ENCODE measurements around the gene OTUD5.
A peak's percentile ranks its signal among the peaks of the same experiment; 100 is the strongest.

Gene OTUD5

GRCh38 chrX:48971249-48972219, 14.1 kb upstream of the OTUD5 start, which contains the start of gene KCND1:
KCND1 (minus strand) TSS chrX:48971844; CDS start chrX:48970271, 1,573 bp downstream.
- no peak for FAIRE-seq

- no peak for FAIRE-seq
Measured at GRCh38 chrX:48969471-48969870, 12.1 kb upstream of the OTUD5 start.

- no peak for FAIRE-seq
Measured at GRCh38 chrX:48968377-48968776, 11.0 kb upstream of the OTUD5 start.

- FAIRE-seq: no peak
Measured at GRCh38 chrX:48966796-48967579, 9.6 kb upstream of the OTUD5 start.

- no peak for FAIRE-seq
Measured at GRCh38 chrX:48965959-48966358, 8.6 kb upstream of the OTUD5 start.

GRCh38 chrX:48961585-48962091, 4.2 kb upstream of the OTUD5 start:
- no peak for FAIRE-seq

GRCh38 chrX:48960291-48960690, 2.9 kb upstream of the OTUD5 start:
- no peak for FAIRE-seq

- FAIRE-seq: no peak
Measured at GRCh38 chrX:48958635-48959094, 1.3 kb upstream of the OTUD5 start.

GRCh38 chrX:48957827-48958634, 624 bp upstream of the OTUD5 start:
- peak; percentile 97 for FAIRE-seq

- no peak for FAIRE-seq
Measured at GRCh38 chrX:48956728-48957414, 536 bp downstream of the OTUD5 start.

GRCh38 chrX:48948589-48948988, 8.8 kb downstream of the OTUD5 start:
- no peak for FAIRE-seq

GRCh38 chrX:48945517-48946348, 11.7 kb downstream of the OTUD5 start:
- FAIRE-seq: peak; percentile 91

- no peak for FAIRE-seq
Measured at GRCh38 chrX:48942895-48943294, 14.5 kb downstream of the OTUD5 start.

- FAIRE-seq: no peak
Measured at GRCh38 chrX:48940404-48940955, 16.9 kb downstream of the OTUD5 start.

- no peak for FAIRE-seq
Measured at GRCh38 chrX:48939524-48940228, 17.7 kb downstream of the OTUD5 start.

GRCh38 chrX:48938721-48939425, 18.5 kb downstream of the OTUD5 start:
- no peak for FAIRE-seq

- FAIRE-seq: no peak
Measured at GRCh38 chrX:48937054-48937907, 20.1 kb downstream of the OTUD5 start.

- no peak for FAIRE-seq
Measured at GRCh38 chrX:48936429-48937053, 20.9 kb downstream of the OTUD5 start.
